WTC11 (cell line): ENCODE measurements around the gene KRTAP10-10. TPM values are rescaled to one million over a fixed set of nuclear protein-coding genes. Genes with fewer than 3 reads are reported as not detected.

ENCODE experiments used
- ATAC-seq: fragments of 200-7000 bp; cut with Tn5 transposase; 2 replicates; pipeline ENCODE4 v1.10.0; 2021; ENCODE audit warnings: mild to moderate bottlenecking, moderate library complexity
- CTCF ChIA-PET: fragments of 300-600 bp; sonication (Branson Sonifier 250); formaldehyde crosslinking; loops from one replicate; lab custom pipeline; 2021; ENCODE audit warnings: antibody characterized with exemption; lab: Charles Lee
- POLR2A ChIA-PET: fragments of 350-600 bp; sonication (Branson Sonifier 250); formaldehyde crosslinking; loops from one replicate; lab custom pipeline; 2021; ENCODE audit warnings: antibody characterized with exemption; lab: Charles Lee
- DNase-seq: peaks from one replicate; pipeline ENCODE4 v3.0.0; 2021; ENCODE audit warnings: low spot score
- H3K27ac Mint-ChIP-seq: 2 replicates; pipeline ENCODE4 v1.8.0; 2021; ENCODE audit warnings: mixed read lengths
- H3K27me3 Mint-ChIP-seq: 2 replicates; pipeline ENCODE4 v1.8.0; 2021; ENCODE audit warnings: low read depth, mild to moderate bottlenecking, moderate library complexity, mixed read lengths
- H3K36me3 Mint-ChIP-seq: 2 replicates; pipeline ENCODE4 v1.8.0; 2021; ENCODE audit warnings: mixed read lengths
- H3K4me1 Mint-ChIP-seq: 2 replicates; pipeline ENCODE4 v1.8.0; 2022; ENCODE audit warnings: mixed read lengths
- H3K4me3 Mint-ChIP-seq: 2 replicates; pipeline ENCODE4 v1.8.0; 2021; ENCODE audit warnings: mild to moderate bottlenecking, moderate library complexity, mixed read lengths
- H3K9me3 Mint-ChIP-seq: 2 replicates; pipeline ENCODE4 v1.8.0; 2021; ENCODE audit warnings: mixed read lengths
- CREM ChIP-seq: sonication (generic); formaldehyde crosslinking; IDR thresholded peaks from 2 replicates; pipeline ENCODE4 v1.8.1; 2022; ENCODE audit warnings: mild to moderate bottlenecking, missing genetic modification reagents, moderate library complexity
- FOXJ3 ChIP-seq: sonication (generic); formaldehyde crosslinking; IDR thresholded peaks from 2 replicates; pipeline ENCODE4 v1.9.0; 2021; ENCODE audit warnings: missing genetic modification reagents, mild to moderate bottlenecking, borderline replicate concordance
- GRHL2 ChIP-seq: fragments of 250-450 bp; sonication (Bioruptor Pico); IDR thresholded peaks from 2 replicates; pipeline ENCODE4 v1.8.0; 2022; ENCODE audit warnings: mild to moderate bottlenecking, moderate library complexity; ENCODE audit not compliant: insufficient replicate concordance, severe bottlenecking
- GTF2I ChIP-seq: fragments of 250-450 bp; sonication (Bioruptor Pico); conservative IDR thresholded peaks from 2 replicates; pipeline ENCODE4 v1.4.0; 2021; ENCODE audit warnings: mild to moderate bottlenecking
- IRF2 ChIP-seq: sonication (generic); formaldehyde crosslinking; IDR thresholded peaks from 2 replicates; pipeline ENCODE4 v1.8.0; 2022; ENCODE audit warnings: low read depth, missing genetic modification reagents, borderline replicate concordance
- RELA ChIP-seq: sonication (generic); formaldehyde crosslinking; IDR thresholded peaks from 2 replicates; pipeline ENCODE4 v1.8.1; 2022; ENCODE audit warnings: missing genetic modification reagents, mild to moderate bottlenecking, borderline replicate concordance
- SOX15 ChIP-seq: fragments of 250-450 bp; sonication (Bioruptor Pico); IDR thresholded peaks from 2 replicates; pipeline ENCODE4 v1.9.0; 2021; ENCODE audit warnings: mild to moderate bottlenecking
- ZBTB21 ChIP-seq: sonication (generic); formaldehyde crosslinking; IDR thresholded peaks from 2 replicates; pipeline ENCODE4 v1.8.1; 2023; ENCODE audit warnings: mild to moderate bottlenecking, missing genetic modification reagents, borderline replicate concordance
- ZBTB43 ChIP-seq: sonication (generic); formaldehyde crosslinking; IDR thresholded peaks from 2 replicates; pipeline ENCODE4 v1.8.1; 2023; ENCODE audit warnings: mild to moderate bottlenecking, missing genetic modification reagents
- ZNF121 ChIP-seq: sonication (generic); formaldehyde crosslinking; IDR thresholded peaks from 2 replicates; pipeline ENCODE4 v1.8.0; 2023; ENCODE audit warnings: missing genetic modification reagents
- ZNF263 ChIP-seq: sonication (generic); formaldehyde crosslinking; IDR thresholded peaks from 2 replicates; pipeline ENCODE4 v1.8.1; 2022; ENCODE audit warnings: low read depth, mild to moderate bottlenecking, moderate library complexity, missing genetic modification reagents
- ZNF423 ChIP-seq: fragments of 250-450 bp; sonication (Bioruptor Pico); IDR thresholded peaks from 2 replicates; pipeline ENCODE4 v2.1.2; 2022; ENCODE audit warnings: mild to moderate bottlenecking, moderate library complexity
- total RNA-seq: library from RNA; stranded (reverse); gene quantifications from 3 replicates; pipeline ENCODE4 v1.2.3, GENCODE V29; 2021
- TF ChIP-seq, protein P1 (sequence below): sonication (generic); formaldehyde crosslinking; IDR thresholded peaks from 2 replicates; pipeline ENCODE4 v1.8.0; 2023; ENCODE audit warnings: missing genetic modification reagents
- TF ChIP-seq, protein P2 (sequence below): fragments of 250-450 bp; sonication (Bioruptor Pico); IDR thresholded peaks from 2 replicates; pipeline ENCODE4 v1.9.0; 2021; ENCODE audit warnings: moderate library complexity, mild to moderate bottlenecking, inconsistent platforms, borderline replicate concordance
- TF ChIP-seq, protein P3 (sequence below): fragments of 250-450 bp; sonication (Bioruptor Pico); IDR thresholded peaks from 2 replicates; pipeline ENCODE4 v1.8.0; 2021; ENCODE audit warnings: mild to moderate bottlenecking

KRTAP10-10 gene
- total RNA-seq, 1 experiment from 2014 or later = not detected

DNA sequence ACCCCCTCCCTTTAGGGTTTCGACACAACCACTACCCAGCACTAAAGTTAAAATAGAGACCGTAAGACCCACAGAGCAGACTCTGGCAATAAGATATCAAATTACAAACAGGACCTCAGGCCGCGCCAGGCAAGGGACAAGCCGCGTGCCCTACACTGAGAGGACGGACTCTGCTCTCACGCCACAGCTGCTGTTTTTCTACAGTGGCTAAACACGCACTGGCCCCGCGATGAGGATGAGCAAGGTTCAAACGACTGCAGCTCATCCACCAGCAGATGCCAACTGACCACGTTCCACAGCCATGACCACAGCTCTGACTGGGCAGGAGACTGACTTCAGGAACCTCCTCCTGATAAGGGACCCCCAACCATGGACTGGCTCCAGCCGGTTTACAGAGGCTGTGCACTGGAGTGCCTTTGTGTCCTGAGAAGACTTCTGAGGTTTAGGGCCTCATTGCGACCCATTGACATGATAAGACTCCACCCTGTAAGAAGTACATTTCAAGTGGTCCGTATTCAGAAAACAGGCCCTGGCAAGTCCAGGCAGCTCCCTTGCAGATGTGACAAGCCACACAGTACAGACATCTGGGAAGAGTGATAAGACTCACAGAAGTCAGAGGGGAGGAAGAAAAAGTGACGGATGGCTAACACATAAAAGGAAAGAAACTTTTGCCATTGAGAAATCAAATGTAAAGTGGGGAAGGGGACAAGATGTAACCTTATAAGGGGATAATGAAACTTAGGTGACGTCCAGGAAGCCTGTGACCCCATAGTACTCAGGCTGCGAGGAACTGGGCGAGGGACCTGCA, 43.4 kb upstream of the KRTAP10-10 start:
- ChIA-PET CTCF (no interaction called here), POLR2A (interaction anchor here (0.8 kb wide), 1 partner anchor 41 kb away, joined by 4 read pairs; no protein-coding TSS in a partner anchor)
- Mint-ChIP-seq H3K27me3 (no peaks in the 10 kb centered on the region; the same call in 1 of the 2 replicates), H3K27ac (peak overlapping the region; percentile 6), H3K4me3 (no peak overlapping the region), H3K4me1 (peaks cover 41% of the 10 kb centered on the region), H3K9me3 (0 out of 2 replicates have a peak, but pooled peaks cover 3% of the 10 kb centered on the region), H3K36me3 (no peaks in the 10 kb centered on the region)
- ATAC-seq = peak; percentile 31
- DNase-seq = no peak
- no peak for TF ChIP-seq SOX15
- TF ChIP-seq, protein P1, sequence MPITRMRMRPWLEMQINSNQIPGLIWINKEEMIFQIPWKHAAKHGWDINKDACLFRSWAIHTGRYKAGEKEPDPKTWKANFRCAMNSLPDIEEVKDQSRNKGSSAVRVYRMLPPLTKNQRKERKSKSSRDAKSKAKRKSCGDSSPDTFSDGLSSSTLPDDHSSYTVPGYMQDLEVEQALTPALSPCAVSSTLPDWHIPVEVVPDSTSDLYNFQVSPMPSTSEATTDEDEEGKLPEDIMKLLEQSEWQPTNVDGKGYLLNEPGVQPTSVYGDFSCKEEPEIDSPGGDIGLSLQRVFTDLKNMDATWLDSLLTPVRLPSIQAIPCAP = no peak

GRCh38 chr21:44594406-44594916, 42.7 kb upstream of the KRTAP10-10 start:
- no peaks in the 10 kb centered on the region for H3K9me3 Mint-ChIP-seq
- H3K27ac Mint-ChIP-seq = no peak overlapping the region
- TF ChIP-seq RELA (CRISPR knock-in tag) (no peak), GRHL2 (CRISPR knock-in tag) (no peak)
- TF ChIP-seq, protein P2, sequence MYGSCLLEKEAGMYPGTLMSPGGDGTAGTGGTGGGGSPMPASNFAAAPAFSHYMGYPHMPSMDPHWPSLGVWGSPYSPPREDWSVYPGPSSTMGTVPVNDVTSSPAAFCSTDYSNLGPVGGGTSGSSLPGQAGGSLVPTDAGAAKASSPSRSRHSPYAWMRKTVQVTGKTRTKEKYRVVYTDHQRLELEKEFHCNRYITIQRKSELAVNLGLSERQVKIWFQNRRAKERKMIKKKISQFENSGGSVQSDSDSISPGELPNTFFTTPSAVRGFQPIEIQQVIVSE (CRISPR knock-in tag) = no peak
- CTCF ChIA-PET = interaction anchor here (1.4 kb wide), 1 partner anchor 107 kb away, joined by 3 read pairs; no protein-coding TSS in a partner anchor
- POLR2A ChIA-PET = interaction anchor here (0.7 to 0.8 kb wide), 2 partner anchors 41 to 199 kb away, joined by 3 to 4 read pairs; no protein-coding TSS in a partner anchor
- no peak overlapping the region for H3K4me3 Mint-ChIP-seq
- H3K4me1 Mint-ChIP-seq = peaks cover 44% of the 10 kb centered on the region
- ATAC-seq (no peak), DNase-seq (no peak)
- no peaks in the 10 kb centered on the region; the same call in 1 of the 2 replicates for H3K27me3 Mint-ChIP-seq
- no peaks in the 10 kb centered on the region for H3K36me3 Mint-ChIP-seq

- no peak for TF ChIP-seq ZNF121 (CRISPR knock-in tag)
- TF ChIP-seq, all 79 proteins: peak for 0
- Mint-ChIP-seq H3K27ac (no peak overlapping the region; the same call in 1 of the 2 replicates), H3K27me3 (no peaks in the 10 kb centered on the region; the same call in 1 of the 2 replicates), H3K9me3 (no peaks in the 10 kb centered on the region), H3K36me3 (no peaks in the 10 kb centered on the region), H3K4me3 (no peak overlapping the region), H3K4me1 (peaks cover 51% of the 10 kb centered on the region)
- POLR2A ChIA-PET = no interaction called here
- DNase-seq = no peak
- CTCF ChIA-PET = interaction anchor here (1.4 kb wide), 1 partner anchor 108 kb away, joined by 3 read pairs; no protein-coding TSS in a partner anchor
- ATAC-seq = no peak
Measured at GRCh38 chr21:44595524-44595923, 41.6 kb upstream of the KRTAP10-10 start.

DNA sequence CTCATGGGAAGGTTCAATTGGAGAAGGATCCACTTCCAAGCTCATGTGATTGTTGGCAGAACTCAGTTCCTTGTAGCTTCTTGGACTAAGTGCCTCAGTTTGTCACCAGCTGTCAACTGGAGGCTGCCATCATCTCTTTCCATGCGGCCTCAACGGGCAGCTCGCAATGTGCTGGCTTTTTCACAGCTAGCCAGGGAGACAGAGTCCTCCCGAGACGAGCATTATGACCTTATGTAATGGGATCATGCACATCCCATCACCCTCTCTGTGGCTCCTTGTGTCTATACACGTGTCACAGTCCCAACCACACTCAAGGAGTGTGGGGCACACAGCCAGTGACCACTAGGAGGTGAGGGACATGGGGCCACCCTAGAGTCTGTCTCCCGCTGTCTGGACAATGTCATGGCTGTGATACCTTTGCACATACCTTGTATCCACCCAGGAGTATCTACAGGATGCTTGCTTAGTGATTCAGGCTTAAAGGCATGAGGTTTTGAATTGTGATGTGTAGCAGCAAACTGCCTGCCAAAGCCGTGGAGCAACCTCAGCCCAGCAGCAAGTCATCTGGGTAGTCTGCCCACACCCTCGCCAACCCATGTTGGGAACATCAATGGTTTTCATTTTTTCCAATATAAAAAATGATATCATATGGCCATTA, 41.0 kb upstream of the KRTAP10-10 start:
- DNase-seq (no peak), ATAC-seq (no peak)
- ChIA-PET POLR2A (no interaction called here), CTCF (interaction anchor here (1.4 kb wide), 1 partner anchor 108 kb away, joined by 3 read pairs; no protein-coding TSS in a partner anchor)
- H3K4me1 Mint-ChIP-seq = peaks cover 52% of the 10 kb centered on the region
- H3K27me3 Mint-ChIP-seq = no peaks in the 10 kb centered on the region; the same call in 1 of the 2 replicates
- no peaks in the 10 kb centered on the region for H3K36me3 Mint-ChIP-seq
- no peaks in the 10 kb centered on the region for H3K9me3 Mint-ChIP-seq
- H3K27ac Mint-ChIP-seq = no peak overlapping the region
- H3K4me3 Mint-ChIP-seq = no peak overlapping the region
- TF ChIP-seq IRF2 (CRISPR knock-in tag) = no peak
- TF ChIP-seq ZNF263 (CRISPR knock-in tag) = no peak
- no peak for TF ChIP-seq FOXJ3

DNA sequence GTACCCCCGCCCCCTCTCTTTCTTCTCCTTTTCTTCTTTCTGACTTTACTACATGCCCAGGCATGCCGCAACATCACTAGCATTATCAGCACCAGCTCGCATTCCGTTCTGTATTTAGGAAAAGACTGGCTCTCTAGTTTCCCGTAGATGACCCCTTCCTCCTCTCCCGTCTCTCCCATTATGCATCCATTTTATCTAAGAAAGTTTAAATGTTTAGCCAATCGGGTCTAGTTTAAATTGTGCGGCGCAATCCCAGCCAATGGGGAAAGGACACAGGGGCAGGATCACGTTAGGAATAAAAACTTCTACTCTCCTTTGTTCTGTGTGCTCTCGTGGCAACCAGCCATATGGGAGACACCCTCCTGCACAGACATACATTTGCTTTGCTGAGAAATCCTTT, 39.1 kb upstream of the KRTAP10-10 start:
- ChIA-PET CTCF (no interaction called here), POLR2A (no interaction called here)
- Mint-ChIP-seq H3K9me3 (no peaks in the 10 kb centered on the region), H3K27me3 (no peaks in the 10 kb centered on the region; the same call in 1 of the 2 replicates), H3K27ac (peak overlapping the region; percentile 86), H3K36me3 (no peaks in the 10 kb centered on the region), H3K4me3 (no peak overlapping the region), H3K4me1 (peaks cover 52% of the 10 kb centered on the region)
- DNase-seq = no peak
- peak; percentile 49 for ATAC-seq
- no peak for TF ChIP-seq GTF2I
- no peak for TF ChIP-seq CREM (CRISPR knock-in tag)
- no peak for TF ChIP-seq ZBTB21
- TF ChIP-seq, protein P3, sequence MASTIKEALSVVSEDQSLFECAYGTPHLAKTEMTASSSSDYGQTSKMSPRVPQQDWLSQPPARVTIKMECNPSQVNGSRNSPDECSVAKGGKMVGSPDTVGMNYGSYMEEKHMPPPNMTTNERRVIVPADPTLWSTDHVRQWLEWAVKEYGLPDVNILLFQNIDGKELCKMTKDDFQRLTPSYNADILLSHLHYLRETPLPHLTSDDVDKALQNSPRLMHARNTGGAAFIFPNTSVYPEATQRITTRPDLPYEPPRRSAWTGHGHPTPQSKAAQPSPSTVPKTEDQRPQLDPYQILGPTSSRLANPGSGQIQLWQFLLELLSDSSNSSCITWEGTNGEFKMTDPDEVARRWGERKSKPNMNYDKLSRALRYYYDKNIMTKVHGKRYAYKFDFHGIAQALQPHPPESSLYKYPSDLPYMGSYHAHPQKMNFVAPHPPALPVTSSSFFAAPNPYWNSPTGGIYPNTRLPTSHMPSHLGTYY (CRISPR knock-in tag) = no peak
- TF ChIP-seq ZBTB43 = no peak
- TF ChIP-seq ZNF423 (CRISPR knock-in tag) = no peak
